GM12874 (cell line): Measurements from ENCODE around the gene DYDC2.

Experiments used
- CTCF ChIP-seq: IDR thresholded peaks from 2 replicates; pipeline ENCODE4 v1.5.1; 2011; ENCODE audit warnings: low read depth, mild to moderate bottlenecking, control low read depth, low read length, moderate library complexity; ENCODE audit not compliant: insufficient read depth

The DYDC2 gene

GRCh38 chr10:80321183-80321582 is 35.4 kb upstream of the DYDC2 start:
- TF ChIP-seq CTCF, result no peak

DNA sequence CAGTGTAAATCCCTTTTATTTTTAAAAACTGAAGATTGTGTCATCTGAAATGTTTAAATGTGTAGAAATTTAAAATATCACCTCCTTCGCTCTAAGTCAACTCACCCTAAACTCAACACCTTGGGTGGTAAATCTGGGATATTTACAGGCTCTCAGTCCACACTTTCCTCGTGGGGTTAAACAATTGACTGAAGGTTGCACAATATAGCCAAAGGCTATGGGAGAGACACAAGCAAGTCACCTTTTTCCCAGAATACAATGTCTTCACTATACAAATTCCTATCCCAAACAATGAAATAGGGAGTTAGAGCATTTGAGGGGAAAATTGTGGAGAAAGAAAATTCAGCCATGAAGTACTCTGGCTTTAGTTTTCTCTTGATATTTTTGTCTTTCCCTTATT is 34.4 kb upstream of the DYDC2 start:
- TF ChIP-seq CTCF, result no peak

GRCh38 chr10:80322711-80323110 is 33.9 kb upstream of the DYDC2 start:
- TF ChIP-seq CTCF, result no peak

DNA sequence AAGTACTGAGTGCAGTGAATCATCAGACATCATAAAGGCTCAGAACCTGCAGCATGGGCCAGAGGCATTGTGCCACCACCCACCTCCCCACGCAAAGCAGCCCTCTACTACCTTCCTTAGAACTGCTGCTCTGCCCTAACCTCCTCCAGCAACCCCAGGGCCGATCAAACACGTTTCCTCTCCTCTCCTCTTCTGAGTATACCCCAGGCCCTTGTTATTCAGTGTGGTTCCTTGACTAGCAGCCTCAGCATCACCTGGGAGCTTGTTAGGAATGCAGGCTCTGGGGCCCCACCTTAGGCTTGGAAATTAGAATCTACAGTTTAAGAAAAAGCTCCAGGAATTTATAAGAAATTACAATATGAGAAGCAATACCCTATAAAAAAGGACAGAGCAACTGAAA is 33.3 kb upstream of the DYDC2 start:
- TF ChIP-seq CTCF, result no peak

- TF ChIP-seq CTCF, result no peak
These were observed 32.5 kb upstream of the DYDC2 start for GRCh38 chr10:80324086-80324485.

DNA sequence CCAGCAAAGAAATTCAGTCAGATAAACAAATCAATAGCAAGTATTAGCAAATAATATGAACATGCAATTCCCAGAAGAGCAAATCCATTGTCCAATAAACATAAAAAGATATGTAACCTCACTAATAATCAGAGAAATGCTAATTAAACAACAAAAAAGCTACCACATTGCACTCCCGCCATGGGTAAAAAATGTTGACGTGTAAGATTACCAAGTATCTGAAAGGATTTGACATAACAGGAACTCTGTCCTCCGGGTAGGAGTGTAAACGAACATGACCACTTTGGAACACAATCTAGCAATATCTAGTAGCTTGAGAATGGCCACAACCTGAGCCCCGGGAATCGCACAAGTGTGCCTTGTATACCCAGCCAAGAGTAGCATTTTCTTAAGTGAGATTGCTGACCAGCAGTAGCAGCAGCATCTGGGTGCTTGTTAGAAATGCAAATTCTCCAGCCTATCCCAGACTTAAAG is 31.7 kb upstream of the DYDC2 start:
- TF ChIP-seq CTCF, result no peak

DNA sequence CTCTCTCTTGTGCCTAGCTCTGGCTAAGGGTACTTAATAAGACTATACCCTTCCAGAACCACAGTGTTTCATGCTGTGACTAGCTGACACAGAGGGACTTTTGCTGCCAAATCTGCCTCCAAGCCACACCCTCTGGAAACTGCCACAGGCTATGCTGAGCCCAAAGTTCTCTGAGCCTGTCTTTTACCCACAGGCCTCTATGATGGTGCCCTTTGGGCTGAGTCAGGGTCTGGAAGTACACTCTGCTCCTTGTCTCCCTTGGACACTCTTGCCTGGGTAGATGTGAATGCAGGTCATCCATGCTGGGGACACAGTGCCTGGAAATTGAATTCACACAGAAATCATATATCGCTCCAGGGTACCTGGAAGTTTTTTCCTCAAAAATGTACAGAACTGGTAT is 22.6 kb upstream of the DYDC2 start:
- TF ChIP-seq CTCF, result no peak

DNA sequence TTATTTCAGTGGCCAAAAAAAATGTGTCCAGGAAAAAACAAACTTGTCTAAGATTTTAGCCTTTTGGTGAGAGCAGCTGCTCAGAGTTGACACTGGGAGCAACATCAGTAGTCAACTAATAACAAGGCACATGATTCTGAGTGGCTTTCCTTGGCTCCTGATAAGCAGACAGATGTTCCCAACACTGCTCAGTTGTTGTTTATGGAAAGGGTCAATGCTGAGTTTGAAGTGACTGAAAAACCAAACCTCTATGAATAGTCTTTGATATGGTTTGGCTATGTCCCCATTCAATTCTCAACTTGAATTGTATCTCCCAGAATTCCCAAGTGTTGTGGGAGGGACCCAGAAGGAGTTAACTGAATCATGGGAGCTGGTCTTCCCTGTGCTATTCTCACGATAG is 12.3 kb upstream of the DYDC2 start:
- no peak for TF ChIP-seq CTCF
